GM18505 (cell line): ENCODE results near the gene ANXA6.
"Not testable (repeated sequence)": the region's sequence is repeated elsewhere in the genome, so short reads cannot be mapped to it uniquely, and the experiment has no call there.

ENCODE experiments used
- ATAC-seq: cut with Tn5 transposase; IDR thresholded peaks from one replicate; pipeline ENCODE4 v1.9.1; 2021; ENCODE audit not compliant: unreplicated experiment
- POLR2A ChIP-seq: IDR thresholded peaks from 4 replicates; pipeline ENCODE4 v1.6.1; 2011; ENCODE audit warnings: borderline replicate concordance; ENCODE audit not compliant: insufficient read depth, insufficient read length; ENCODE audit errors: extremely low read depth

ANXA6 gene

GRCh38 chr5:151157426-151158286 is at the start of gene ANXA6:
TSS of gene ANXA6 (minus strand) at chr5:151157779. CDS start at chr5:151147901, 9,878 bp downstream.
- ATAC-seq, result peak; percentile 46
- TF ChIP-seq POLR2A, result peak; percentile 71

- ATAC-seq, result no peak
- TF ChIP-seq POLR2A, result no peak
Observed at GRCh38 chr5:151205411-151205810, 47.8 kb upstream of the ANXA6 start.

- no peak for TF ChIP-seq POLR2A
- ATAC-seq, result no peak
Observed at GRCh38 chr5:151204051-151204450, 46.5 kb upstream of the ANXA6 start.

GRCh38 chr5:151202381-151203139 is 45.0 kb upstream of the ANXA6 start:
- no peak for ATAC-seq
- no peak for TF ChIP-seq POLR2A

- no peak for TF ChIP-seq POLR2A
- ATAC-seq, result no peak
Observed at GRCh38 chr5:151200913-151201595, 43.5 kb upstream of the ANXA6 start.

GRCh38 chr5:151199581-151200185 is 42.1 kb upstream of the ANXA6 start:
- no peak for ATAC-seq
- no peak for TF ChIP-seq POLR2A

GRCh38 chr5:151198861-151199260 is 41.3 kb upstream of the ANXA6 start:
- no peak for TF ChIP-seq POLR2A

GRCh38 chr5:151197291-151197600 is 39.7 kb upstream of the ANXA6 start:
- not testable (repeated sequence) for ATAC-seq

More at GRCh38 chr5:151198861-151199260, 41.3 kb upstream of the ANXA6 start:
- no peak for ATAC-seq

GRCh38 chr5:151196556-151197290 is 39.1 kb upstream of the ANXA6 start:
- ATAC-seq, result peak; percentile 94
- no peak for TF ChIP-seq POLR2A

- no peak for ATAC-seq
- no peak for TF ChIP-seq POLR2A
Observed at GRCh38 chr5:151195622-151196021, 38.0 kb upstream of the ANXA6 start.

GRCh38 chr5:151192626-151193025 is 35.0 kb upstream of the ANXA6 start:
- no peak for ATAC-seq
- no peak for TF ChIP-seq POLR2A

- no peak for ATAC-seq
- TF ChIP-seq POLR2A, result no peak
Observed at GRCh38 chr5:151191661-151192060, 34.1 kb upstream of the ANXA6 start.
